OCI-LY3 (cell line): Measurements from ENCODE around the gene SLCO2A1.

Source experiments
- H2AFZ ChIP-seq: fragments of 200-600, 300-600 bp; shearing (Covaris generic); 2 replicates; pipeline ENCODE4 v1.6.0; 2014; ENCODE audit warnings: antibody characterized with exemption, low read depth, low read length
- H3K27ac ChIP-seq: fragments of 200-600, 300-600 bp; sonication (generic); 2 replicates; pipeline ENCODE4 v1.5.1; 2014; ENCODE audit warnings: mild to moderate bottlenecking, low read length, moderate library complexity, mixed read lengths
- H3K27me3 ChIP-seq: fragments of 200-600, 300-600 bp; sonication (generic); 2 replicates; pipeline ENCODE4 v1.6.1; 2014; ENCODE audit warnings: low read depth, low read length, mixed read lengths
- H3K36me3 ChIP-seq: fragments of 200-600, 300-600 bp; sonication (generic); replicated peaks from 2 replicates; pipeline ENCODE3; 2014; ENCODE audit warnings: low read depth, low read length, mixed read lengths
- H3K4me1 ChIP-seq: fragments of 300-600, 200-600 bp; sonication (generic); 2 replicates; pipeline ENCODE4 v1.6.1; 2014; ENCODE audit warnings: low read length, mixed read lengths
- H3K4me2 ChIP-seq: fragments of 200-600, 300-600 bp; sonication (generic); 2 replicates; pipeline ENCODE4 v1.6.1; 2014; ENCODE audit warnings: low read length, mixed read lengths
- H3K4me3 ChIP-seq: fragments of 300-600, 200-600 bp; sonication (generic); 2 replicates; pipeline ENCODE4 v1.5.1; 2014; ENCODE audit warnings: antibody characterized with exemption, mild to moderate bottlenecking, low read length, moderate library complexity
- H3K79me2 ChIP-seq: fragments of 300-600, 200-600 bp; shearing (Covaris generic); 2 replicates; pipeline ENCODE4 v1.6.1; 2014; ENCODE audit warnings: mild to moderate bottlenecking, low read length, mixed read lengths
- H3K9ac ChIP-seq: fragments of 300-600, 200-600 bp; shearing (Covaris generic); 2 replicates; pipeline ENCODE4 v1.6.0; 2014; ENCODE audit warnings: mild to moderate bottlenecking, low read length, moderate library complexity
- H3K9me3 ChIP-seq: fragments of 200-600, 300-600 bp; shearing (Covaris generic); 2 replicates; pipeline ENCODE4 v1.6.1; 2014; ENCODE audit warnings: low read length, mixed read lengths; ENCODE audit not compliant: insufficient read depth
- H4K20me1 ChIP-seq: fragments of 200-600, 300-600 bp; sonication (generic); 2 replicates; pipeline ENCODE4 v1.6.1; 2016; ENCODE audit warnings: low read length, mixed read lengths; ENCODE audit not compliant: insufficient read depth
- EZH2phosphoT487 ChIP-seq: fragments of 200-600 bp; shearing (Covaris generic); IDR thresholded peaks from 2 replicates; pipeline ENCODE4 v1.6.1; 2018; ENCODE audit warnings: antibody characterized with exemption, mixed run types, low read depth
- TF ChIP-seq, protein P1 (sequence below): fragments of 200-600, 300-600 bp; sonication (generic); IDR thresholded peaks from 2 replicates; pipeline ENCODE4 v1.5.1; 2014; ENCODE audit warnings: antibody characterized with exemption, low read length, low read depth

The SLCO2A1 gene

DNA sequence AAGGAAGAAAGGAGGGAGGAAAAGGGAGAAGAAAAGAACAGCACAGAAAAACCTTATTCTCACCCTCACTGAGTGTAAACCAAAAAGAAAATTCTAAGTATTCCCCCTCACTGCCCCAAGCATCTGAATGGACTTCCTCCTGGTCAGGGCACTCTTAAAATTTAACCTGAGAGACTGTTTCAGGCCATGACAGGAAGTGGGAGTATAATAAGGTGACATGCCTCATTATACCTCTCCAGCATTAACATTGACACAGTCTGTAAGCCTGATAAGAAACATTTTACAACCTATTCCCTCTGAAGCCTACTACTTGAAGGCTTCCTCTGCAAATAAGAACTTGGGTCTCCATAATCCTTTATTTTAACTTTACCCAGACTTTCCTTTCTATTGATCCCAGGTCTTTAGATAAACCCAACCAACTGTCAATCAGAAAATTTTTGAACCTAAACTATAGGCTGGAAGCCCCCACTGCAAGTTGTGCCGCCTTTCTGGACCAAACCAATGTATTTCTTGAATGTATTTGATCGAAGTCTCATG lies 41.7 kb downstream of the SLCO2A1 start:
- H3K27me3 ChIP-seq, result peaks cover 4% of the 10 kb centered on the region; the same call in 1 of the 2 replicates
- H3K79me2 ChIP-seq, result no peaks in the 10 kb centered on the region
- no peak overlapping the region for H3K4me2 ChIP-seq
- no peak overlapping the region for H2AFZ ChIP-seq
- no peaks in the 10 kb centered on the region for H3K9me3 ChIP-seq
- no peak overlapping the region for H3K27ac ChIP-seq
- H4K20me1 ChIP-seq, result no peaks in the 10 kb centered on the region
- TF ChIP-seq, protein P1, sequence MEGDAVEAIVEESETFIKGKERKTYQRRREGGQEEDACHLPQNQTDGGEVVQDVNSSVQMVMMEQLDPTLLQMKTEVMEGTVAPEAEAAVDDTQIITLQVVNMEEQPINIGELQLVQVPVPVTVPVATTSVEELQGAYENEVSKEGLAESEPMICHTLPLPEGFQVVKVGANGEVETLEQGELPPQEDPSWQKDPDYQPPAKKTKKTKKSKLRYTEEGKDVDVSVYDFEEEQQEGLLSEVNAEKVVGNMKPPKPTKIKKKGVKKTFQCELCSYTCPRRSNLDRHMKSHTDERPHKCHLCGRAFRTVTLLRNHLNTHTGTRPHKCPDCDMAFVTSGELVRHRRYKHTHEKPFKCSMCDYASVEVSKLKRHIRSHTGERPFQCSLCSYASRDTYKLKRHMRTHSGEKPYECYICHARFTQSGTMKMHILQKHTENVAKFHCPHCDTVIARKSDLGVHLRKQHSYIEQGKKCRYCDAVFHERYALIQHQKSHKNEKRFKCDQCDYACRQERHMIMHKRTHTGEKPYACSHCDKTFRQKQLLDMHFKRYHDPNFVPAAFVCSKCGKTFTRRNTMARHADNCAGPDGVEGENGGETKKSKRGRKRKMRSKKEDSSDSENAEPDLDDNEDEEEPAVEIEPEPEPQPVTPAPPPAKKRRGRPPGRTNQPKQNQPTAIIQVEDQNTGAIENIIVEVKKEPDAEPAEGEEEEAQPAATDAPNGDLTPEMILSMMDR, result no peak
- TF ChIP-seq EZH2phosphoT487, result no peak
- no peak overlapping the region for H3K9ac ChIP-seq
- no peak overlapping the region for H3K4me3 ChIP-seq
- H3K36me3 ChIP-seq, result no peaks in the 10 kb centered on the region
- no peaks in the 10 kb centered on the region for H3K4me1 ChIP-seq

DNA sequence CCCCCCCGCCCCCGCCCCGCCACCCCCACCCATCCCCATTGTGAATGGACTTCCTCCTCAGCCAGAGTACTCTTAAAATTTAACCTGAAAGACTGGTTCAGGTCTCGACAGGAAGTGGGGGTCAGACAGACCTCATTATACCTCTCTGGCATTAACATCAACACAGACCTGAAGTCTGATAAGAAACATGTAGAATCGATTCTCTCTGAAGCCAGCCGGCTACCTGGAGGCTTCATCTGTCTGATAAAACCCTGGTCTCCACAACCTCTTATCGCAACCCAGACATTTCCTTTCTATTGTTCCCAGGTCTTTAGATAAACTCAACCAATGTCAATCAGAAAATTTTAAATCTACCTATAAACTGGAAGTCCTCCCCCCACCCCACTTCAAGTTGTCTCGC lies 42.6 kb downstream of the SLCO2A1 start:
- Histone ChIP-seq H3K79me2 (no peaks in the 10 kb centered on the region), H3K9me3 (no peaks in the 10 kb centered on the region), H3K4me3 (no peak overlapping the region), H3K4me2 (no peak overlapping the region), H3K9ac (no peak overlapping the region), H3K4me1 (no peaks in the 10 kb centered on the region), H3K27me3 (0 out of 2 replicates have a peak, but pooled peaks cover 2% of the 10 kb centered on the region), H4K20me1 (no peaks in the 10 kb centered on the region), H2AFZ (no peak overlapping the region), H3K36me3 (no peaks in the 10 kb centered on the region), H3K27ac (no peak overlapping the region)
- TF ChIP-seq, protein P1, result no peak
- no peak for TF ChIP-seq EZH2phosphoT487

DNA sequence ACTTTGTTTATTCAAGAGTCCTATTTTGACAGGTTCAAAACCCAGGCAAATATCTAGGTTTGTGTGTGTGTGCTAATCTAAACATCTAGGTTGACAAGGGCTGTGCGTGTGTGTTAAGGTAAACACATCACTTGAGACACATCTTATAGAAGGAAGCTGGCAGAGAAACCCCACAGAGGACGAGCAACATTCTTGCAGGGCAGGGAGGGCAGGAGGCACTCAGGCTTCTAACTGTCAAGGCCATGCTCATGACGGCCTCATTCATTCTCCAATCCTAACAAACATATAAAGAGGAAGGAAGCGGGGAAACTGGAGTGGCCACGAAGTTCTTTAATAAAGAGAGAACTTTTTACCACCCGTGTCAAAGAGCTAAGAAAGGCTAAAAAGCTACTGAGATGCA lies 43.4 kb downstream of the SLCO2A1 start:
- Histone ChIP-seq H3K27ac (no peak overlapping the region), H3K4me1 (no peaks in the 10 kb centered on the region), H3K79me2 (no peaks in the 10 kb centered on the region), H3K4me3 (no peak overlapping the region), H2AFZ (no peak overlapping the region), H3K9ac (no peak overlapping the region), H4K20me1 (no peaks in the 10 kb centered on the region), H3K27me3 (no peaks in the 10 kb centered on the region), H3K36me3 (no peaks in the 10 kb centered on the region), H3K4me2 (no peak overlapping the region), H3K9me3 (no peaks in the 10 kb centered on the region)
- TF ChIP-seq EZH2phosphoT487, result no peak
- TF ChIP-seq, protein P1, result no peak

DNA sequence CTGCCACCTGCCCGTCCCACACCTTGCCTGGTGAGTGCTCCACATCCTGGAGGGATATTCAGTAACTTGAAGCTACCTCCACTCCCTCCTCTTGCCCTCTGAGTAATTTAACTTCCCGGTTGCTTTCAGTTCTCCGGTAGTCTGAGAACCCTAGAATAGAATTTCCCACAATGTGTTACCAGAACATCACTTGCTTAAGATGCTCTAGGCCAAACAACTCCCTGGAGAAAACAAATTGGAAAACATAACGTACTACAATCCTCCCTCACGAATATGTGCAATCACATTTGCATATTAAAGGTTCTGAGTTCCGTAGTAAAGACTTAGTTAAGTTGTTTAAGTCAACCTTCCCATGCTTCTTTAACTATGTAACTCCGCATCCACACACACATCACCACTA lies 44.8 kb downstream of the SLCO2A1 start:
- H3K27ac ChIP-seq, result no peak overlapping the region
- no peak for TF ChIP-seq EZH2phosphoT487
- TF ChIP-seq, protein P1, result no peak
- H3K9me3 ChIP-seq, result no peaks in the 10 kb centered on the region
- H2AFZ ChIP-seq, result no peak overlapping the region
- H3K4me2 ChIP-seq, result no peak overlapping the region
- no peaks in the 10 kb centered on the region for H3K4me1 ChIP-seq
- no peaks in the 10 kb centered on the region for H3K79me2 ChIP-seq
- no peaks in the 10 kb centered on the region for H3K36me3 ChIP-seq
- no peaks in the 10 kb centered on the region for H4K20me1 ChIP-seq
- no peaks in the 10 kb centered on the region for H3K27me3 ChIP-seq
- no peak overlapping the region for H3K4me3 ChIP-seq
- no peak overlapping the region for H3K9ac ChIP-seq
